T1000 (cell line): ENCODE measurements around the gene EVA1C.
"Not testable (repeated sequence)": the region's sequence is repeated elsewhere in the genome, so short reads cannot be mapped to it uniquely, and the experiment has no call there.

Source experiments
- DNase-seq: peaks from one replicate; lab custom pipeline; 2025; ENCODE audit warnings: mixed read lengths; lab: John Stamatoyannopoulos, UW

Gene EVA1C

GRCh38 chr21:32499249-32500055, 86.9 kb downstream of the EVA1C start:
- no peak for DNase-seq

GRCh38 chr21:32503641-32504040, 91.1 kb downstream of the EVA1C start:
- not testable (repeated sequence) for DNase-seq

- not testable (repeated sequence) for DNase-seq
These were observed 93.3 kb downstream of the EVA1C start for GRCh38 chr21:32505767-32506166.

GRCh38 chr21:32506411-32506965, 94.0 kb downstream of the EVA1C start:
- not testable (repeated sequence) for DNase-seq

GRCh38 chr21:32507342-32507919, 94.9 kb downstream of the EVA1C start:
- no peak for DNase-seq

- DNase-seq: not testable (repeated sequence)
These were observed 95.5 kb downstream of the EVA1C start for GRCh38 chr21:32508036-32508435.

- DNase-seq: no peak
These were observed 96.1 kb downstream of the EVA1C start for GRCh38 chr21:32508558-32508957.

GRCh38 chr21:32508975-32509374, 96.5 kb downstream of the EVA1C start:
- DNase-seq: not testable (repeated sequence)

- DNase-seq: no peak
These were observed 102.0 kb downstream of the EVA1C start for GRCh38 chr21:32514275-32515055.

- DNase-seq: no peak
These were observed 103.4 kb downstream of the EVA1C start for GRCh38 chr21:32515874-32516273.

- DNase-seq: peak; percentile 72
These were observed 104.5 kb downstream of the EVA1C start for GRCh38 chr21:32516756-32517649.

GRCh38 chr21:32519945-32520874, 107.7 kb downstream of the EVA1C start:
- DNase-seq: no peak

GRCh38 chr21:32520875-32521735, 108.6 kb downstream of the EVA1C start:
- peak; percentile 70 for DNase-seq

GRCh38 chr21:32521736-32522355, 109.3 kb downstream of the EVA1C start:
- DNase-seq: no peak

GRCh38 chr21:32523463-32523862, 111.0 kb downstream of the EVA1C start:
- no peak for DNase-seq

GRCh38 chr21:32523988-32524719, 111.6 kb downstream of the EVA1C start:
- no peak for DNase-seq

- DNase-seq: no peak
These were observed 112.8 kb downstream of the EVA1C start for GRCh38 chr21:32525282-32525681.

- DNase-seq: no peak
These were observed 117.2 kb downstream of the EVA1C start for GRCh38 chr21:32529679-32530078.
